GM21526 (cell line): ENCODE data around the gene SOCS1.

Experiments used
- ATAC-seq: cut with Tn5 transposase; IDR thresholded peaks from one replicate; pipeline ENCODE4 v1.9.1; 2021; ENCODE audit warnings: moderate library complexity; ENCODE audit not compliant: unreplicated experiment, low FRiP score

The SOCS1 gene

DNA sequence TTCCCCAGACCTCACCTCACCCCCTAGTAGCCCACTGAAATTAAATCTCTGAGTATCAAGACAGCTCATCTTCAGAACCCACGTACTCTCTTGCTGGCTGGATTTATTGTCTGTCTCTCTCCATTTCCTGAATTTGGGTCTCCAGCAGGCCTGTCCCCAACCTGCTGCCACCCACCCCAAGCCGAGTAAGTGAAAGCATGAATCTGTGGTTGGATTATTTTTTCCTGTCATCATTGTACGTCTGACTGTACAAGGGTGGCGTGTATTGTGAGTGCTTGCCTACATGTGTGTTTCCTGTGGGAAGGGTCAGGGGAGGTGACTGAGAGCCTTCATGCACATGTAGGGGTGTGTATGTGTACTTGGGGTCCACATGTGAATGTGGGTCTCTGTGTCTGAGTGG lies 7.7 kb upstream of the SOCS1 start:
- no peak for ATAC-seq

DNA sequence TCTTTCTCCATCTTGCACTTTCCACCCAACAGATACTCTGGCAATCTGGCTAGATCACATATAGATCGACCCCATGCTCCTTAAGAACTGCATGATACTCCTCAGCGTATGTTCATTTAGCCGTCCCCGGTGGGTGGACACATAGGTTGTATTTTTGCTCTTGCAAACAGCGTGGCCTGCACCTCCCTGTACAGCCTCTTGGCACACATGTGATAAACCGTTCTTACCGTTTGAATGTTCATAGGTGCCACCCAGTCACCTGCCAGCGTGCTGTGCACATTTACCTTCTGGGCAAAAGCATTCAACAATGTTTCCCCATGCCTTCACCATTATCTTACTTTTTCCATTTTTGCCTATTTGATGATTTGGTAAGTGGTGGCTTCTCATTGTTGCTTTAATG lies 6.9 kb upstream of the SOCS1 start:
- ATAC-seq, result no peak

- no peak for ATAC-seq
Measured at GRCh38 chr16:11260596-11260966, 4.6 kb upstream of the SOCS1 start.

DNA sequence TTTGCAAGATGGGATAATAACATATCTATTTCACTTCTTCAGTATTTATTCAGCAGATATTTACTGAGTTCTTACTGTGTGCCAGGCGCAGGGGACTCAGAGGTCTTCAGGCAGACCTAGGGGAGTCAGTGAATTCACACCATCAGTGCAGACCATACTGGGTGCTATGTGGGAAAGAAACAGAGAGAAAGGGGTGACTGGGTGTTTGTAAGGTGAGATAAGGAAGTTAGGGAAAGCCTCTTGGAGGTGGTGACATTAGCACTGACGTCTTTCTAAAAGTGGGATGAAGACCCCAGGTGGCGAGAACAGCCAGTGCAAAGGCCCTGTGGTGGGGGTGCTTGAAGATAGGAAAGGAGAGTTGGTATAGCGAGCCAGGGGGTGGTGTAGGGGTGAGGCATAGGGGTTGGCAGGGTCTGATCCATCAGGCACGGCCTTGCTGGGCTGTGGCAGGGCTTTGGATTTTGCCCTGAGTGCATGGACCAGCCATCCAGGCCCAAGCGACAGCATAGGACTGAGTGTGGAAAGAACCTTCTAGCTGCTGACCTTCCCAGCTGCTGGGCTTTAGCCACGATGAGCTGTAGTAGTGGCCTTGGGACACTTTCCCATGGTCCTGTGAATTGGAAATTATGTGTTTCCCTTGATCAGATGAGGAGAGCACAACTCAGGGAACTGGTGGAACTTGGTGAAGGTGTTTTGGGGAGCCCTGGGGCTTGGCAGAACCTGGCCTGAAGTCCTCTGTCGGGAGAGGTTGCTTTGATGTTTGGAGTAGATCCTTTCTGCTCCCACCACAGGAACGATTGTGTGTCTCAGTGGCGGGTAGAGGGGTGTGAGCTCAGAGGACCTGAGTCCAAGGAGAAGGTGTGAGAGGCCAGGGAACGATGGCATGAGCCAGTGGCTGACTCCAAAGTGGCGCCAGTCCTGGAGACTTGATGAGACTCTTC lies 3.9 kb upstream of the SOCS1 start:
- ATAC-seq, result no peak

- ATAC-seq, result no peak
Measured at GRCh38 chr16:11258553-11259492, 2.8 kb upstream of the SOCS1 start.

DNA sequence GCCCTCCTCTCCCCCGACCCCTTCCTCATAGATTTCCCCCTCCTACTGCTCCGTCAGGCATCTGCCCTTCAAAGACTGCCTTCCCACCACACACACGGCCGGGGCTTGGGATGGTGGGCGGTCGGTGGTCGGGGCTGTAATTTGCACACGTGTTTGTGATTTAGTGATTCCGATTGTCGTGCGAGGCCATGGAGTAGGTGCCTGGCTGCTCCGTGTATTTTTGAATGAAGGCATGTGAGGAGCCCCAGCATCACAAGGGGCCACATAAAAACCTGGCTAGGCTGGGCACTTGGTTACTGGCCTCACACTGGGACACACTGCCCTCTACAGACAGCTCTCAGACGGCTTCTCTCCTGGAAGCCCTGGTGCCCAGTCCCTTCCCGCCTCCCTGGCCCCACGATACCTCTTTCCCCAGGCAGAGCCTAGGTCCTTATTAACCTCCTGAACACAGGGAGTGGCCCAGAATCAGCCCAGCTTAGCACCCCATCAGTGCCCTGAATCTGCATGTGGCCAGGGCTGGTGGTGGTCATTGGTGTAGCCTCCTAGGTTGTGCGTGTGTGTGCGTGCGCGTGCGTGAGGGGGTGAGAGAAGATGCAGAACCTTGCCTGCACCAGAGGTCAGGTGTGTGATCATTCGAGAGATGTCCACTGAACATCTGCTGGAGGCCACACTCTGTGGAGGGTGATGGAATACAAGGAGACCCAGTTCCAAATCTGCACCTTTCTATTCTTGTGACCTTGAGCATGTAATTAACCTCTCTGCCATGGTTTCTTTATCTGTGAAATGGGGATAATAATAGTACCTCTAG lies 1.3 kb upstream of the SOCS1 start:
- ATAC-seq, result no peak

DNA sequence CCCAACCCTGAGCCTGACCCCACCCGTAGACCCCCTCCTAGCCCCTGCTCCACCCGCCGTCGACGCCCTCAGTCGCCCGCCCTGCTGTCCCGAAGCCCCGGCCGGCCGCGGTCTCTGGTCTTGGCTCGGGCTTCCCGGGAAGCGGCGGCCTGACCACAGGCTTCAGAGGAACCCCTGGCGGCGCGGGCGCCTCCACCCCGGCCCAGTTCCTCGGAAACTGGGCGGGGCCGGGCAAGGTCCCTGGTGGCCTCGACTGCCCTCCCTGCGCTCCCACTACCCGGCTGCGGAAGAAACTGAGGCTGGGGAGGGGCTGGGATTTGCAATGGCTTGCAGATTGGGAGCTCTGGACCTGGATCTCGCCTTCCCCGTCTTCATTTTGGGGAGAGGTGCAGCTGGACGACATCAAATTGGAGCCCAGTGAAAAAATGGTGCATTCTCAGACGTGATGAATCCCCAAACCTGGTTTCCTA lies 692 bp upstream of the SOCS1 start:
- ATAC-seq, result no peak

DNA sequence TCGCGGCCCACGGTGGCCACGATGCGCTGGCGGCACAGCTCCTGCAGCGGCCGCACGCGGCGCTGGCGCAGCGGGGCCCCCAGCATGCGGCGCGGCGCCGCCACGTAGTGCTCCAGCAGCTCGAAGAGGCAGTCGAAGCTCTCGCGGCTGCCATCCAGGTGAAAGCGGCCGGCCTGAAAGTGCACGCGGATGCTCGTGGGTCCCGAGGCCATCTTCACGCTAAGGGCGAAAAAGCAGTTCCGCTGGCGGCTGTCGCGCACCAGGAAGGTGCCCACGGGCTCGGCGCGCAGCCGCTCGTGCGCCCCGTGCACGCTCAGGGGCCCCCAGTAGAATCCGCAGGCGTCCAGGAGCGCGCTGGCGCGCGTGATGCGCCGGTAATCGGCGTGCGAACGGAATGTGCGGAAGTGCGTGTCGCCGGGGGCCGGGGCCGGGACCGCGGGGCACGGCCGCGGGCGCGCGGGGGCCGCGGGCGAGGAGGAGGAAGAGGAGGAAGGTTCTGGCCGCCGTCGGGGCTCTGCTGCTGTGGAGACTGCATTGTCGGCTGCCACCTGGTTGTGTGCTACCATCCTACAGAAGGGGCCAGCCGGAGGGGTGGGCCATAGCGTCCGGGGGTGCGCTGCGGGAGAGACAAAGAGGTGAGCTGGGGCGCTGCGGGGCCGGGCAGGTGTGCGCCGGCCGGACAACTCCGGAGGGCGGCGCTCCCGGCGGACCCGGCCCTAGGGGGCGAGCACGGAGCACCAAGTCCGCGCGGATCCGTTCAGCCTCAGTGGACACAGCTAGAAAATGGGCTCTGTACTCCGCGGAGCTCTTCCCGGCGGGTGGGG lies 879 bp downstream of the SOCS1 start:
- ATAC-seq, result peak; percentile 7

DNA sequence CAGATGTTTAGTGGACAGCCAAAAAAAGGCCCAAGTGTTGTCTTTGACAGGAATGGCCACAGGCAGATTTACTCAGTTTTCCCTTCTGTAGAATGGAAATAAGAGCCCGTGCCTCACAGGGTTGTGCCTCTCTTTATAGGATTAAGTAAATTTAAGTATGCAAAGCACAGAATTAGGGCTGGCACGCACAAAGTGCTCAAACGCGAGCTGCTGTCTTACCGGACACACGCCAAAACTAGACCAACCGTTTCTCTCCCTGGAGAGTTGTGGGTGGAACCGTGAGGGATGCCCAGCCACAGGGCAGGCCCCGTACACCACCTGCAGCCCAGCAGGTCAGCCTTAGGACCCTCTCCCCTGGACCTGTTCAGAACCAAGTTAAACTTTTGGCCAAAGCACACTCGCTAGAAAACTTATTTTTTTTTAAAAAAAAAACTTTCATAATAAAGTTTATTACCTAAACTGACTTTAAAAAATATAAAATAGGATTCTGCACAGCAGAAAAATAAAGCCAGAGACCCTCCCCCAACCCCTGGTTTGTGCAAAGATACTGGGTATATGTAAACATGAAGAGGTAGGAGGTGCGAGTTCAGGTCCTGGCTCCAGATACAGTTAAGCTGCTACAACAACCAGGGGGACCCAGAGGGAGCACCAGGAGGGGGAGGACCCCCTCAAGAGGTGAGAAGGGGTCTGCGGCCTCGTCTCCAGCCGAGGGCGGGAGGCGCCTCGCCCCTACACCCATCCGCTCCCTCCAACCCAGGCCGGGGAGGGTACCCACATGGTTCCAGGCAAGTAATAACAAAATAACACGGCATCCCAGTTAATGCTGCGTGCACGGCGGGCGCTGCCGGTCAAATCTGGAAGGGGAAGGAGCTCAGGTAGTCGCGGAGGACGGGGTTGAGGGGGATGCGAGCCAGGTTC lies 1.8 kb downstream of the SOCS1 start:
- no peak for ATAC-seq

DNA sequence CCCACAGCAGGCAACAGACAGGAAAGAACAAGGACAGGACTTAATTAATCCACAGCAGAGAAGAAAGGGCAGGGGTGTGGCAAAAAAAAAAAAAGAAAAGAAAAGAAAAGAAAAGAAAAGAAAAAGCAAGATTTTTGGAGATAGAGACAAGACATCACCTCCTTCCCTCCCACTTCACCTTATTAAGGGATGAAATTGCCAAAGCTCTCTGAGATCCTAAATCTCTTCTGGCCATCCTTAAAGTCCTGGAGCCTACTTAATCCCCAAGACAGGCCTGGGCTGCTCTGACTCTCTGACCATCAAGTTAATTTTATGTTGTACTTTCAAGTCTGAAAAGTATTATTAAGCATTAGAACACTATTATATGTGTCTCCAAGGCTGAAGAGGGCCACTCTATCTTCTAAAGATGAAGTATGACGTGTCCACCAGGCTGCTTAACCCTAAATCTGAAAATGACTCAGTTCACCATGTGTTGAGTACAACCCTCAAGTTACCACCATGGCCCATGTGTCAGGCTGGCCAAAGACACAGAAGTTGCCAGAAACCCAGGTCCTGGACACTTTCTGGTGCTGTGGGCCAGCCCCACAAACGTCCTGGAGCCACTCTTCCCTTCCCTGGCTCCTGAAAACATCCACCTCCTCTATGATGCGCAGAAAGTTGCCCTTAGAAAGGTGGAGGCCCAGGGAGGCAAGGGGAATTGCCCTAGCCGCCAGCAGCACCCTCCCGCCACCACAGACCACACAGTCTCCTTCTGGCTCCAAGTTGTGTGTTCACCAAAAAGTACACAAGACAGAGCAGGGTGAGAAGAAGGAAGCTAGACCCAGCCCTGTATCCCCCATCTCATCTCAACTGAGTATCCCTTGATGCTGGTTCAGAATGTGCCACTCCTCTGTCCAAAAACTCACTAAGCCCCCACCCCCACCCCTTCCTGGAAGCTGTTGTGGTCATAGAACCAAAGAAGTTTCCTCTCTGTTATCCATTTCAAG lies 2.7 kb downstream of the SOCS1 start:
- ATAC-seq, result no peak

DNA sequence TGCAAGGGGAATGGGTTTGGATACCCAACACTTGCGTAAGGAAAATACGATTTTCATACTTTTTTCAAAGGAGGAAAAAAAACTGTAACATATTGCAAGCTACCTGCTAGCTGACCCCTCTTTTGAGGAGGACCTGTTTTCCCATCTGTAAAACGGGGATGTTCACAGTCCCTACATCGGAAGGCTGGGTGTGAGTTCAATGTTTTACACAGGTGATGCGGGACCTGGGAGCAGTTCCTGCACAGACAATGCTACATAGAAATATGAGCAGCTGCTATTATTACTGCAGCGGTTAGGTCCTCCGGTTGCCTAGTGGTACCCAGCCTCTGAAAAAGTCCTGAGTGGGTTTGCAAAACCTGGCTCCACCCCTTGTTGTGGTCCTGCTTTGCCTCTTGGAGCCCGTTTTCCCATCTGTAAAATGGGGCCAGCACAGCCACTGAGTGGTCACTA lies 3.5 kb downstream of the SOCS1 start:
- no peak for ATAC-seq

GRCh38 chr16:11251525-11252481 lies 4.2 kb downstream of the SOCS1 start:
- ATAC-seq, result no peak

- no peak for ATAC-seq
Measured at GRCh38 chr16:11250786-11251524, 5.0 kb downstream of the SOCS1 start.

DNA sequence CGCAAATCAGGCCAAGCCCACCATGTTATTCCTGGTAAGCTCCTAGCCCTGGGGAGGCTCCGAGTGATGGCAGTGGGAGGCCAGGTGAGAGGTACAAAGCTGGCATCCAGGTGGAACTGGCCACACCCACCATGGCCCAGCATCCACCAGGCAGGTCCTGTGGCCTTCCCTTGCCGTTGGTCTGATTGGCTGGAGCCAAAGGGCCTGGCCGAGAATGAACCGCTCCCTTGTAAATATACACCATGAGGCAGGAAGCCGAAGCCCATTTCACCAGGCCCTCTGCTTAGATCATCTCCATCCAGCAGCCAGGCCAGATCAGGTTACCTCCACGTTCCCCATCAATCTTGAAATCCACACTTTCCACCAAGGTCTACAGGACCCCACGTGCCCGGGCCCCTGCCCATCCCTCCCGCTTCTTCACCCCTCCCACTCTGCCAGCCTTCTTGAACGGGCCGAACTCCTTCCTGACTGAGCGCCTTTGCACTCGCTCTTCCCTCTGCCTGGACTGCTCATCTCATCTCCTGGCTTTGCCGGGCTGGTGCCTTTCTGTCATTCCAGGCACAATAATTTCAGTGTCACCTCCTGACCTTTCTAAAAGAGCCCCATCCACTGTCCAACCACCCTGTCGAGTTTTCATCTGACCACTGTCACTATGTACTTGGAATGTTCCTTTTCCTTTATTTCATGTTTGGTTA lies 5.8 kb downstream of the SOCS1 start:
- no peak for ATAC-seq
